Bronchial smooth muscle cell (primary cell): ENCODE measurements around the gene ADAR. TPM values are rescaled to one million over a fixed set of nuclear protein-coding genes. Genes with fewer than 3 reads are reported as not detected.

Experiments
- total RNA-seq: library from RNA; depleted of rRNA; stranded (reverse); fragments of >200 nt; gene quantifications from 2 replicates; pipeline ENCODE4 v1.2.1, GENCODE V29; 2014

Gene ADAR
- total RNA-seq = 60.4 and 62.1 TPM in 2 replicates

GRCh38 chr1:154607609-154608396 lies at the start of gene ADAR:
TSS of gene ADAR (minus strand) at chr1:154608186. CDS start at chr1:154608006, 180 bp downstream.

GRCh38 chr1:154567386-154568156 lies 40.4 kb downstream of the ADAR start, which contains the start of gene CHRNB2:
TSS of gene CHRNB2 (plus strand) at chr1:154567778. CDS start at chr1:154568045, 267 bp downstream.

GRCh38 chr1:154557939-154558719 lies 49.9 kb downstream of the ADAR start, which contains the start of gene UBE2Q1:
TSS of gene UBE2Q1 (minus strand) at chr1:154558662. CDS start at chr1:154558553, 109 bp downstream.

Other genes starting within 250 kb of the ADAR start
- gene IL6R, start 202.8 kb downstream of the ADAR start, total RNA-seq = 7.3 and 15.9 TPM in 2 replicates
- gene TDRD10, start 106.0 kb downstream of the ADAR start, total RNA-seq = under 0.01 TPM in 1 of 2 replicates, not detected in the other
- gene SHE, start 105.8 kb downstream of the ADAR start, total RNA-seq = under 0.01 TPM in 2 replicates
- gene UBE2Q1, start 49.5 kb downstream of the ADAR start, total RNA-seq = 20.3 and 25.5 TPM in 2 replicates
- under 0.01 TPM in 1 of 2 replicates, not detected in the other for gene CHRNB2, start 40.4 kb downstream of the ADAR start, total RNA-seq